GM21360 (cell line): ENCODE measurements around the gene RASA3.

Experiments used
- ATAC-seq: cut with Tn5 transposase; IDR thresholded peaks from one replicate; pipeline ENCODE4 v1.9.1; 2021; ENCODE audit warnings: mild to moderate bottlenecking, moderate library complexity; ENCODE audit not compliant: unreplicated experiment

The RASA3 gene

DNA sequence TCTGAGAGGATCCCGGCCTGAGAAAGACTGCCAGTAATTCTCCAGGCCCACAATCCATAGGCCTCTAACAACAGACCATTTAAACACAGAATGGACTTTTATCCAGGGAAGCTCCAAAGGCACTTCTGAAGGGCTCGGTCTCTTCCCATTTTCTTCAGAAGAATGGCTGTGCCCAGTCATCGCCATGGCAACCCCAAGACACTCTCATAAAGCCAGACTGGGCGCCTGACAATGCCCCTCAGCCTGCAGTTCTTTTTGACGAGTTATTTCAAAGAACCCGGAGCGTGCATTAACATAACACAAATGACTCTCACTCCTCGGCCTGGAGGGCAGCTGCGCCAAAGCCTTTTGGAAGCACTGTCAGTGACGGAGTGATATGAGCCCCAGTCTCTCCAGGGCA, 61.0 kb downstream of the RASA3 start:
- no peak for ATAC-seq

- no peak for ATAC-seq
These were observed 62.2 kb downstream of the RASA3 start for GRCh38 chr13:114070098-114070799.

DNA sequence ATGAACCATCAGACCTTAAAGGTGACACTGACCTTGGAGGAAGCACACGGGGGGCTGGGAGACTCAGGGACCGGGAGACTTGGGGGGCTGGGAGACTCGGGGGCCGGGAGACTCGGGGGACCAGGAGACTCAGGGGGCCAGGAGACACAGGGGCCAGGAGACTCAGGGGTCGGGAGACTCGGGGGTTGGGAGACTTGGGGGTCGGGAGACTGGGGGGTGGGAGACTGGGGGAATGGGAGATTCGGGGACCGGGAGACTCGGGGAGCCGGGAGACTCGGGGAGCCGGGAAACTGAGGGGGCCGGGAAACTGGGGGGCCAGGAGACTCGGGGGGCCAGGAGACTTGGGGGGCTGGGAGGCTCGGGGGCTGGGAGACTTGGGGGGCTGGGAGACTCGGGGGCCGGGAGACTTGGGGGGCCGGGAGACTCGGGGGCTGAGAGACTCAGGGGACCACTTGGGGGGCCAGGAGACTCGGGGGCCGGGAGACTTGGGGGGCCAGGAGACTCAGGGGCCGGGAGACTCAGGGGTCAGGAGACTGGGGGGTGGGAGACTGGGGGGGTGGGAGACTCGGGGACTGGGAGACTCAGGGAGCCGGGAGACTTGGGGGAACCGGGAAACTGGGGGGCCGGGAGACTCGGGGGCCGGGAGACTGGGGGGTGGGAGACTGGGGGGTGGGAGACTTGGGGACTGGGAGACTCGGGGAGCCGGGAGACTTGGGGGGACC, 62.9 kb downstream of the RASA3 start:
- no peak for ATAC-seq

GRCh38 chr13:114068656-114069318, 63.6 kb downstream of the RASA3 start:
- no peak for ATAC-seq

GRCh38 chr13:114067886-114068651, 64.4 kb downstream of the RASA3 start:
- ATAC-seq = peak; percentile 9

DNA sequence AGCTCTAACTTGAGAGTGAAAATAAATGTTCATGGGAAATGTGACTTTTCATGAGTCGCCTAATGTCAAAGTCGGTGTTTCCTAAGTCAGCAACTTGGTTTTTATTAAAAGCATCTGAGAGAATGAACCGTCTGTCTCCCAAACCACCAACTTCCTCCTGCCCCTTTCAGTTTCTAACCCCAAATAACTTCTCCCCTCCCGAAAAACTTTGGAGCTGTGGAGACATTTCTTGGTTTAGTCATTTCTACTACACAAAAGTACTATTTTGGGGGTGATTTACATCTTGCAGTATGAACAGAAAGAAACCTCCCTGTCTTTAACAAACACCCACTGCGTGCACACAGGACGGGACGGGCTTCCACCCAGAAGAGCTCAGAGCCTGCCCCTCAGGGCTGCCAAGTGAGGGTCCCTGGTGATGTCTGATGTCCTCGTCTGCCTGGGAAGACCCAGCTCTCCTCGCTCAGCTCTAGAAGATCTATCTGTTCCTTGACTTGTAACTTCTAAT, 65.0 kb downstream of the RASA3 start:
- ATAC-seq = peak; percentile 70

- no peak for ATAC-seq
These were observed 65.5 kb downstream of the RASA3 start for GRCh38 chr13:114066956-114067355.

GRCh38 chr13:114065926-114066774, 66.3 kb downstream of the RASA3 start:
- no peak for ATAC-seq

GRCh38 chr13:114065141-114065925, 67.1 kb downstream of the RASA3 start:
- no peak for ATAC-seq

GRCh38 chr13:114064450-114065140, 67.8 kb downstream of the RASA3 start:
- ATAC-seq = no peak

- no peak for ATAC-seq
These were observed 68.6 kb downstream of the RASA3 start for GRCh38 chr13:114063545-114064449.

- ATAC-seq = no peak
These were observed 69.7 kb downstream of the RASA3 start for GRCh38 chr13:114062754-114063153.

DNA sequence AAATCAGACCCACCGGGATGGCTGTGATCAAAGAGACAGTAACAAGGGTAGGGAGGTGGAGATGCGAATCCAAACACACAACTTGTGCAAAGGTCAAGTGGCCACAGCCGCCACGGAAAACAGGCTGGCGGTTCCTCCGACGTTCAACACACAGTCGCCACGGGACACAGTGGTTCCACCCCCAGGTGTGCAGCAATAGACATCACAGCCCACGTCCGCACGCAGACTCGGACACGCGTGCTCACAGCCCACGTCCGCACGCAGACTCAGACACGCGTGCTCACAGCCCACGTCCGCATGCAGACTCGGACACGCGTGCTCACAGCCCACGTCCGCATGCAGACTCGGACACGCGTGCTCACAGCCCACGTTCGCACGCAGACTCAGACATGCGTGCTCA, 70.1 kb downstream of the RASA3 start:
- no peak for ATAC-seq

DNA sequence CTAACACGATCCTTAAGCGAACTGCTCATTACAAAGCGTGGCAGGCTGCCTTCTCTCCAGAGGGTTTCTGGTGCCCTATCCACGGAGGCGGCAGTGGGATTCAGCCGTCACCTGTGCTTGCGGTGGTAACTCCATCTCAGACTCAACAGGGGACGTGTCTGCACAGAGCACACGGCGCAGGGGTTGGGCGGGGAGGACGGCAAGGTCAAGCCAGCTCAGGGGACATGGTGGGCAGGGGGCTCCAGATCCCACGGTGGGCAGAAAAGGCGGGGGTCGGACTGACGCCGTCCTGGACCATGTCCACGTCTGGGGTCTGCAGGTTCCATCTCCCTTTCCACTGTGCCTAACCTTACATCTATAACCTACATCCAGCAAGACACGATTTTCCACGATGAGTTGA, 70.7 kb downstream of the RASA3 start:
- no peak for ATAC-seq

DNA sequence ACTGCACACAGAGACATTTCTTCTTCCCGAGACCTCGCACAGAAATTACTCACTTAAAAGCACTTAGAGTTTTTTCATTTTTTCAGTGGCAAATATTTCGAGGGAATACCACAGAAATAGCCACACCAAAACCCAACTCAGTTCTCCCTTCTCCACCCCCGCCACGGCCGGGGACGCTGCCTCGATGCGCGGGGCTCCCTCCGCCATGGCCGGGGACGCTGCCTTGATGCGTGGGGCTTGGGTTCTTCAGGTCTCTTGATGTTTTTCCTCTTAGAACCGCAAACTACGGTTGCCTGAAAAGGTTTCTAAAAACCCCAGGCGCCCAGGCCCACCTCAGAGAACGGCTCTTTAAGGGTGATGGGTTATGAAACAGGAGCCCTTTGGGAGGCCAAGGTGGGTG, 71.4 kb downstream of the RASA3 start:
- ATAC-seq = no peak

DNA sequence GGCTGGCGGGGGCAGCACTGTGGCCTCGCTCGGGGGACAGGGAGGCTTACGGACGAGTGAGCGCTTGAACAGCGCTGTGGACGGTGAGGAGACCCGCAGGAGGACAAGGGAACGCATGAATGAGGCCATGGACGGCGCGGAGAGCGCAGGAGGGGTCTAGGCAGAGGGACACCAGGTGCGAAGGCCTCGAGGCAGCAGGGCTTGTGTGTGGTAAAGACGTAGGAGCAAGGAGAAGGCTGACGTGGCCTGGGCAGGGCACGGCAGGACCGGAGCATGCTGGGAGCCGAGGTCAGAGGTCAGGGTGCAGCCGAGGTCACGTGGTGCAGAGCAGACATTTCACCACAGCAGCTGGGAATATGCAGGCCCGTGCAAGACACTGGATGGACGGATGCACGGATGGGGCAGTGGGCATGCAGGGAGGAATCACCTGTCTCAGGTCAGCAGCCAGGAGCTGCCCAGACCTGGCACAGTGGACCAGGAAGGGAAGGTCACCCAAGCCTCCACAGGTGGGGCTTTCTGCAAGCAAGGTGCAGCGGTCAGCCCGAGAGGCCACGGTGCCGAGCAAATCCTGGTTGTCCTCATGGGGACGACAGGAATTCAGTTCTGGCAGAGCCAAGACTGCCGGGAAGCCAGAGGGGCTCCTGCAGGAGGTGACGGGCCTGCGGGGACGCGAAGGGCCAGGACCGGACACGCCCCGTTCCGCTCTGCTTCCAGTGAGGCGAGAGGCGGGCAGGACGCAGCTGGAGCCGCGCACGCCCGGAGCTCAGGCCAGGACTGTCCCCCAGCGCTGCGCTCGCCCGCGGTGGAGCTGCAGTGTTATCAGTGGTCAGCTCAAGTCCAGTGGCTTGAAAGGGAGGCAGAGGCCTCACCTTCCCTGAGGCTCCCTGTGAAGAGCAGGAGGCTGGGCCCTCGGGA, 72.2 kb downstream of the RASA3 start:
- ATAC-seq = no peak

- no peak for ATAC-seq
These were observed 73.0 kb downstream of the RASA3 start for GRCh38 chr13:114059428-114059827.
